A549 (cell line): Measurements from ENCODE around the gene PRKD1.
"Not testable (repeated sequence)": the region's sequence is repeated elsewhere in the genome, so short reads cannot be mapped to it uniquely, and the experiment has no call there.

Experiments used
- CTCF ChIP-seq: fragments of >200 bp; sonication (Bioruptor Twin); formaldehyde crosslinking; IDR thresholded peaks from 3 replicates; pipeline ENCODE4 v1.5.1; 2016
- ESRRA ChIP-seq: fragments of 150-350 bp; IDR thresholded peaks from 2 replicates; pipeline ENCODE4 v1.6.1; 2014; ENCODE audit warnings: mild to moderate bottlenecking, low read length, borderline replicate concordance
- JUN ChIP-seq, 2 experiments: fragments of >200 bp; sonication (Bioruptor Twin); formaldehyde crosslinking; IDR thresholded peaks; 2 replicates in 1 of 2; 3 replicates in 1 of 2; pipeline ENCODE4 v1.6.1; 2016 to 2017
- JUNB ChIP-seq: fragments of >200 bp; sonication (Bioruptor Twin); formaldehyde crosslinking; IDR thresholded peaks from 2 replicates; pipeline ENCODE4 v1.6.1; 2016
- MAZ ChIP-seq: fragments of 150-350 bp; IDR thresholded peaks from 2 replicates; pipeline ENCODE4 v1.6.1; 2014; ENCODE audit warnings: antibody characterized with exemption, low read depth, low read length, borderline replicate concordance
- MYC ChIP-seq: IDR thresholded peaks from 2 replicates; pipeline ENCODE4 v1.6.1; 2012; ENCODE audit warnings: mild to moderate bottlenecking, inconsistent platforms, low read length, improper control_type of control experiment, borderline replicate concordance
- POLR2A ChIP-seq: IDR thresholded peaks from 2 replicates; pipeline ENCODE4 v1.6.1; 2012; ENCODE audit warnings: mild to moderate bottlenecking, low read length
- RAD21 ChIP-seq, 2 experiments: fragments of >200 bp in 1 of 2; sonication (Bioruptor Twin) in 1 of 2; formaldehyde crosslinking in 1 of 2; IDR thresholded peaks in 1 of 2; conservative IDR thresholded peaks in 1 of 2; 2 replicates in 1 of 2; 3 replicates in 1 of 2; pipeline ENCODE4 v1.6.1; 2012 to 2018; ENCODE audit warnings: inconsistent platforms in 1 of 2
- TP53 ChIP-seq: fragments of 250-450 bp; sonication (Bioruptor Pico); IDR thresholded peaks from 2 replicates; pipeline ENCODE4 v1.5.0; 2021; ENCODE audit warnings: mild to moderate bottlenecking, moderate library complexity
- USF2 ChIP-seq: fragments of 450-650 bp; IDR thresholded peaks from 2 replicates; pipeline ENCODE4 v1.6.1; 2014; ENCODE audit warnings: antibody characterized with exemption
- ZNF302 ChIP-seq: fragments of 250-450 bp; sonication (Bioruptor Pico); IDR thresholded peaks from 2 replicates; pipeline ENCODE4 v1.9.0; 2021; ENCODE audit warnings: inconsistent platforms, mild to moderate bottlenecking, moderate library complexity
- TF ChIP-seq, protein P1 (sequence below): IDR thresholded peaks from 2 replicates; pipeline ENCODE4 v1.6.1; 2012
- TF ChIP-seq, protein P2 (sequence below): IDR thresholded peaks from 2 replicates; pipeline ENCODE4 v1.6.1; 2012
- TF ChIP-seq, protein P3 (sequence below): IDR thresholded peaks from 2 replicates; pipeline ENCODE4 v1.6.1; 2012; ENCODE audit warnings: low read depth, borderline replicate concordance

DNA sequence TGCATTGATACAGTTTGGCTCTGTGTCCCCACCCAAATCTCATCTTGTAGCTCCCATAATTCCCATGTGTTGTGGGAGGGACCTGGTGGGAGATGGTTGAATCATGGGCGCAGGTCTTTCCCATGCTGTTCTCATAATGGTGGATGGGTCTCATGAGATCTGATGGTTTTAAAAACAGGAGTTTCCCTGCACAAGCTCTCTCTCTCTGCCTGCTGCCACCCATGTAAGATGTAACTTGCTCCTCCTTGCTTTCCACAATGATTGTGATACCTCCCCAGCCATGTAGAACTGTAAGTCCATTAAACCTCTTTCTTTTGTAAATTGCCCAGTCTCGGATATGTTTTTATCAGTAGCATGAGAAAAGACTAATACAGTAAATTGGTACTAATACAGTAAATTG, 74.0 kb downstream of the PRKD1 start:
- TF ChIP-seq RAD21 (conservative IDR thresholded peaks at IDR 0.05 in 1 of 2, IDR thresholded peaks at IDR 0.05 in 1 of 2); CTCF; JUNB; POLR2A; ESRRA; ZNF302 (CRISPR knock-in tag); TP53 (CRISPR knock-in tag); MAZ; JUN (IDR thresholded peaks at IDR 0.05); MYC; USF2: not testable (repeated sequence)
- TF ChIP-seq, protein P1, sequence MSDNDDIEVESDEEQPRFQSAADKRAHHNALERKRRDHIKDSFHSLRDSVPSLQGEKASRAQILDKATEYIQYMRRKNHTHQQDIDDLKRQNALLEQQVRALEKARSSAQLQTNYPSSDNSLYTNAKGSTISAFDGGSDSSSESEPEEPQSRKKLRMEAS, result not testable (repeated sequence)
- TF ChIP-seq, protein P2, sequence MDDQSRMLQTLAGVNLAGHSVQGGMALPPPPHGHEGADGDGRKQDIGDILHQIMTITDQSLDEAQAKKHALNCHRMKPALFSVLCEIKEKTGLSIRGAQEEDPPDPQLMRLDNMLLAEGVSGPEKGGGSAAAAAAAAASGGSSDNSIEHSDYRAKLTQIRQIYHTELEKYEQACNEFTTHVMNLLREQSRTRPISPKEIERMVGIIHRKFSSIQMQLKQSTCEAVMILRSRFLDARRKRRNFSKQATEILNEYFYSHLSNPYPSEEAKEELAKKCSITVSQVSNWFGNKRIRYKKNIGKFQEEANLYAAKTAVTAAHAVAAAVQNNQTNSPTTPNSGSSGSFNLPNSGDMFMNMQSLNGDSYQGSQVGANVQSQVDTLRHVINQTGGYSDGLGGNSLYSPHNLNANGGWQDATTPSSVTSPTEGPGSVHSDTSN, result not testable (repeated sequence)
- TF ChIP-seq, protein P3, sequence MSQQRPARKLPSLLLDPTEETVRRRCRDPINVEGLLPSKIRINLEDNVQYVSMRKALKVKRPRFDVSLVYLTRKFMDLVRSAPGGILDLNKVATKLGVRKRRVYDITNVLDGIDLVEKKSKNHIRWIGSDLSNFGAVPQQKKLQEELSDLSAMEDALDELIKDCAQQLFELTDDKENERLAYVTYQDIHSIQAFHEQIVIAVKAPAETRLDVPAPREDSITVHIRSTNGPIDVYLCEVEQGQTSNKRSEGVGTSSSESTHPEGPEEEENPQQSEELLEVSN, result not testable (repeated sequence)
